ENCODE data around the gene ANKRD11.

GRCh38 chr16:89536886-89537548 is 46.7 kb upstream of the ANKRD11 start:
- TF ChIP-seq CTCF (IDR thresholded peaks at IDR 0.05; ENCODE audit: low read length) (no peak), EZH2 (optimal IDR thresholded peaks at IDR 0.05; ENCODE audit: low read depth, low read length) (no peak)

Data from MM.1S (cell line).